IMR-90 (cell line): ENCODE results near the gene EPHA2. TPM values are rescaled to one million over a fixed set of nuclear protein-coding genes. Genes with fewer than 3 reads are reported as not detected.

Source experiments
- ATAC-seq: fragments of 200-7000 bp; cut with Tn5 transposase; 2 replicates; pipeline ENCODE4 v1.9.1; 2020; ENCODE audit warnings: low read depth, mild to moderate bottlenecking, moderate library complexity
- BruUV-seq: library from RNA; stranded (reverse); fragments of 400-500 nt; replicated peaks from 2 replicates; lab custom pipeline; 2021; lab: Mats Ljungman, UMichigan
- CTCF ChIA-PET: fragments of 300-600 bp; formaldehyde crosslinking; extraction: SDS; loops from one replicate; lab custom pipeline; 2021; ENCODE audit warnings: antibody characterized with exemption; lab: Yijun Ruan, JAX
- POLR2A ChIA-PET: fragments of 300-600 bp; sonication (Branson Sonifier 250); formaldehyde crosslinking; loops from one replicate; lab custom pipeline; 2022; ENCODE audit warnings: antibody characterized with exemption; ENCODE audit not compliant: unreplicated experiment; lab: Charles Lee
- DNase-seq: peaks from one replicate; pipeline ENCODE4 v3.0.0; 2013
- H2AFZ ChIP-seq: replicated peaks from 2 replicates; pipeline ENCODE3; 2013; ENCODE audit warnings: low read length, mild to moderate bottlenecking; ENCODE audit not compliant: poor library complexity
- H2AK5ac ChIP-seq: 2 replicates; pipeline ENCODE4 v1.6.1; 2013; ENCODE audit warnings: low read depth, low read length, inconsistent platforms
- H2AK9ac ChIP-seq: replicated peaks from 2 replicates; pipeline ENCODE3; 2013; ENCODE audit warnings: mild to moderate bottlenecking, low read depth, low read length, moderate library complexity; ENCODE audit not compliant: poor library complexity
- H2BK120ac ChIP-seq: 2 replicates; pipeline ENCODE4 v1.6.1; 2013; ENCODE audit warnings: low read depth, low read length, inconsistent platforms
- H2BK15ac ChIP-seq: 3 replicates; pipeline ENCODE4 v1.6.1; 2013; ENCODE audit warnings: low read depth, low read length, inconsistent platforms
- H2BK20ac ChIP-seq: 2 replicates; pipeline ENCODE4 v1.6.1; 2013; ENCODE audit warnings: low read depth, mild to moderate bottlenecking, inconsistent platforms, low read length, moderate library complexity
- H2BK5ac ChIP-seq: 2 replicates; pipeline ENCODE4 v1.6.1; 2013; ENCODE audit warnings: mild to moderate bottlenecking, low read depth, low read length, inconsistent platforms; ENCODE audit not compliant: poor library complexity, severe bottlenecking
- H3K14ac ChIP-seq: replicated peaks from 2 replicates; pipeline ENCODE4 v1.6.1; 2013; ENCODE audit warnings: low read depth, low read length, inconsistent platforms
- H3K18ac ChIP-seq: 2 replicates; pipeline ENCODE4 v1.6.1; 2013; ENCODE audit warnings: low read depth, low read length, control low read depth
- H3K23ac ChIP-seq: 2 replicates; pipeline ENCODE4 v1.6.1; 2013; ENCODE audit warnings: low read depth, low read length, inconsistent platforms
- H3K27ac ChIP-seq: 2 replicates; pipeline ENCODE4 v1.5.1; 2013; ENCODE audit warnings: mild to moderate bottlenecking, control low read depth, low read length; ENCODE audit not compliant: insufficient read depth
- H3K27me3 ChIP-seq: 2 replicates; pipeline ENCODE4 v1.6.1; 2013; ENCODE audit warnings: low read length; ENCODE audit not compliant: control insufficient read depth, insufficient read depth
- H3K36me3 ChIP-seq: 2 replicates; pipeline ENCODE4 v1.6.1; 2013; ENCODE audit warnings: low read length, mixed read lengths; ENCODE audit not compliant: control insufficient read depth, insufficient read depth
- H3K4ac ChIP-seq: 2 replicates; pipeline ENCODE4 v1.6.1; 2013; ENCODE audit warnings: low read depth, low read length, inconsistent platforms
- H3K4me1 ChIP-seq: 2 replicates; pipeline ENCODE4 v1.6.1; 2013; ENCODE audit warnings: low read length, mixed read lengths; ENCODE audit not compliant: control insufficient read depth, insufficient read depth
- H3K4me2 ChIP-seq: 2 replicates; pipeline ENCODE4 v1.6.1; 2013; ENCODE audit warnings: low read depth, mild to moderate bottlenecking, control low read depth, low read length, moderate library complexity
- H3K4me3 ChIP-seq: 2 replicates; pipeline ENCODE4 v1.5.1; 2013; ENCODE audit warnings: low read depth, mild to moderate bottlenecking, control low read depth, low read length, moderate library complexity; ENCODE audit not compliant: insufficient read depth
- H3K56ac ChIP-seq: 2 replicates; pipeline ENCODE4 v1.6.1; 2013; ENCODE audit warnings: low read length, inconsistent platforms; ENCODE audit not compliant: insufficient read depth; ENCODE audit errors: extremely low read depth
- H3K79me1 ChIP-seq, 2 experiments: 2 replicates each; pipeline ENCODE4 v1.6.1; 2013; ENCODE audit warnings: low read length in 2 of 2, inconsistent platforms in 1 of 2, low read depth in 1 of 2
- H3K9ac ChIP-seq: 2 replicates; pipeline ENCODE4 v1.6.1; 2013; ENCODE audit warnings: low read depth, low read length, control low read depth
- H3K9me1 ChIP-seq: 2 replicates; pipeline ENCODE4 v1.6.1; 2013; ENCODE audit warnings: low read length, inconsistent platforms; ENCODE audit not compliant: insufficient read depth
- H3K9me3 ChIP-seq: 2 replicates; pipeline ENCODE4 v1.6.1; 2013; ENCODE audit warnings: low read length; ENCODE audit not compliant: control insufficient read depth, insufficient read depth
- H4K20me1 ChIP-seq: 2 replicates; pipeline ENCODE4 v1.6.1; 2013; ENCODE audit warnings: low read length, inconsistent platforms; ENCODE audit not compliant: insufficient read depth
- H4K5ac ChIP-seq: 2 replicates; pipeline ENCODE4 v1.6.1; 2013; ENCODE audit warnings: mild to moderate bottlenecking, low read depth, low read length, control low read depth
- H4K8ac ChIP-seq, 2 experiments: 2 replicates each; pipeline ENCODE4 v1.6.1; 2013; ENCODE audit warnings: low read depth in 2 of 2, low read length in 2 of 2, control low read depth in 1 of 2, inconsistent platforms in 1 of 2
- H4K91ac ChIP-seq: 2 replicates; pipeline ENCODE4 v1.6.1; 2013; ENCODE audit warnings: low read depth, low read length, inconsistent platforms; ENCODE audit not compliant: insufficient read depth
- BHLHE40 ChIP-seq: fragments of 150-350 bp; IDR thresholded peaks from 2 replicates; pipeline ENCODE4 v1.6.1; 2016; ENCODE audit warnings: mild to moderate bottlenecking, low read depth, low read length
- CEBPB ChIP-seq: IDR thresholded peaks from 2 replicates; pipeline ENCODE4 v1.6.1; 2012; ENCODE audit warnings: low read depth, low read length, improper control_type of control experiment
- CHD1 ChIP-seq: IDR thresholded peaks from 2 replicates; pipeline ENCODE4 v1.6.1; 2012; ENCODE audit warnings: low read depth, low read length, improper control_type of control experiment
- FOS ChIP-seq: fragments of 150-350 bp; IDR thresholded peaks from 2 replicates; pipeline ENCODE4 v1.6.1; 2016; ENCODE audit warnings: low read depth, low read length
- MAFK ChIP-seq: IDR thresholded peaks from 2 replicates; pipeline ENCODE4 v1.6.1; 2012; ENCODE audit warnings: low read depth, low read length, improper control_type of control experiment
- MAZ ChIP-seq: IDR thresholded peaks from 2 replicates; pipeline ENCODE4 v1.6.1; 2012; ENCODE audit warnings: low read depth, mild to moderate bottlenecking, low read length, improper control_type of control experiment, moderate library complexity, borderline replicate concordance
- MXI1 ChIP-seq: IDR thresholded peaks from 2 replicates; pipeline ENCODE4 v1.6.1; 2012; ENCODE audit warnings: low read depth, mild to moderate bottlenecking, low read length, moderate library complexity, borderline replicate concordance
- NFE2L2 ChIP-seq: fragments of 150-350 bp; IDR thresholded peaks from 2 replicates; pipeline ENCODE4 v1.6.1; 2016; ENCODE audit warnings: low read depth, mild to moderate bottlenecking, low read length
- POLR2A ChIP-seq: IDR thresholded peaks from 2 replicates; pipeline ENCODE4 v1.6.1; 2012; ENCODE audit warnings: mild to moderate bottlenecking, low read depth, low read length
- RAD21 ChIP-seq: IDR thresholded peaks from 2 replicates; pipeline ENCODE4 v1.6.1; 2012; ENCODE audit warnings: low read length, improper control_type of control experiment
- RCOR1 ChIP-seq: IDR thresholded peaks from 2 replicates; pipeline ENCODE4 v1.6.1; 2012; ENCODE audit warnings: mild to moderate bottlenecking, low read length, improper control_type of control experiment; ENCODE audit not compliant: insufficient replicate concordance
- RFX5 ChIP-seq: IDR thresholded peaks from 2 replicates; pipeline ENCODE4 v1.8.0; 2012; ENCODE audit warnings: low read depth, mild to moderate bottlenecking, low read length, moderate library complexity
- SMC3 ChIP-seq: fragments of 150-350 bp; IDR thresholded peaks from 2 replicates; pipeline ENCODE4 v1.6.1; 2016; ENCODE audit warnings: low read depth, mild to moderate bottlenecking, antibody characterized with exemption, low read length, moderate library complexity
- WGBS, 2 experiments: methylation state at CpG; one replicate each; pipeline versions ENCODE4 v1.1.5 to v1.1.7; 2013; ENCODE audit warnings: missing lambda C conversion rate in 2 of 2; ENCODE audit not compliant: insufficient read length in 1 of 2; ENCODE audit errors: extremely low coverage in 2 of 2; 5-methylcytosine and 5-hydroxymethylcytosine counted together
- dilution Hi-C: fragments of 300-500 bp; cut with HindIII; formaldehyde crosslinking; loops from one replicate; pipeline ENCODE4 v1.14.3; 2018; ENCODE audit warnings: low sequenced_read_pairs; ENCODE audit not compliant: unreplicated experiment
- in situ Hi-C: fragments of 300-500 bp; cut with MboI; formaldehyde crosslinking; loops from 3 replicates; pipeline ENCODE4 v1.14.3; 2019; ENCODE audit warnings: low sequenced_read_pairs, inconsistent platforms, mixed read lengths
- intact Hi-C: fragments of 100-400 bp; cut with micrococcal nuclease; formaldehyde crosslinking; loops from 2 replicates; pipeline ENCODE4 v1.10.0; 2022
- polyA plus RNA-seq, 3 experiments: library from polyadenylated mRNA; depleted of rRNA; stranded (reverse); fragments of >200 nt; gene quantifications; 2 replicates each; pipeline ENCODE4 v1.2.3, GENCODE V29; 2012; ENCODE audit warnings: low replicate concordance in 1 of 3
- total RNA-seq: library from RNA; depleted of rRNA; stranded (reverse); fragments of >200 nt; gene quantifications from 2 replicates; pipeline ENCODE4 v1.2.3, GENCODE V29; 2012
- TF ChIP-seq, protein P1 (sequence below): conservative IDR thresholded peaks from 2 replicates; pipeline ENCODE4 v1.5.1; 2012; ENCODE audit warnings: mild to moderate bottlenecking, low read depth, low read length, improper control_type of control experiment
- TF ChIP-seq, protein P2 (sequence below): fragments of 150-350 bp; IDR thresholded peaks from 2 replicates; pipeline ENCODE4 v1.6.1; 2016; ENCODE audit warnings: low read depth, mild to moderate bottlenecking, low read length, moderate library complexity, borderline replicate concordance
- TF ChIP-seq, protein P3 (sequence below): fragments of 150-350 bp; IDR thresholded peaks from 2 replicates; pipeline ENCODE4 v1.6.1; 2017; ENCODE audit warnings: mild to moderate bottlenecking, antibody characterized with exemption, low read length, low read depth

Gene EPHA2
- total and polyA plus RNA-seq, 2 of the 4 experiments (the other 2 are of a cell fraction), result 24.0 to 72.6 TPM

DNA sequence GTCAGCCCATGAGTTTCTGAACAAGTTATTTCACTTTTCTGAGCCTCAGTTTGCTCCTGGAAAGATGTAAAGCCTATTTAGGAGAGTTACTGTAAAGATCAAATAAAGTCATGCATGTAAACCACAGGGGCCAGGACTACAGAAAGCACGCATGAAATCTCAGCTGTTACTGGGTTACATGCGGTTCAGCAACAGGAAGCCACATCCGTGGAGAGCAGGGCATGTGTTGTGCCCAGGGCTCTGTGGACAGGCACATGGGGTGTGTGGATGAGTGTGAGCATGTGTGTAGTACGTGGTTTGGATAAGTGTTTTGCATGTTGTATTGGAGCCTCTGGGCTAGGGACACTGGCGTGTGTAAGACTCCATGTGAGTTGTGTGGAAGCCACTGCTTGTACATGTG lies 2.2 kb upstream of the EPHA2 start:
- intact Hi-C loops, result no loop called here
- peak overlapping the region; percentile 13 for H2AFZ ChIP-seq
- no peak overlapping the region for H2AK9ac ChIP-seq
- no peak overlapping the region for H2BK5ac ChIP-seq
- H2BK120ac ChIP-seq, result no peak overlapping the region
- no TSS peak for BruUV-seq
- dilution Hi-C loops, result no loop called here
- H3K9ac ChIP-seq, result no peak overlapping the region
- H4K8ac ChIP-seq, result no peak overlapping the region; a peak in 1 of 4 replicates
- ATAC-seq, result no peak
- peak overlapping the region; percentile 39; the same call in 1 of the 2 replicates for H2AK5ac ChIP-seq
- no peak overlapping the region for H3K4me2 ChIP-seq
- H4K91ac ChIP-seq, result no peak overlapping the region
- peaks cover 16% of the 10 kb centered on the region for H3K4me1 ChIP-seq
- H3K18ac ChIP-seq, result no peak overlapping the region
- H3K9me3 ChIP-seq, result no peaks in the 10 kb centered on the region
- POLR2A ChIA-PET, result no interaction called here
- peak overlapping the region; percentile 65; the same call in 1 of the 2 replicates for H3K23ac ChIP-seq
- no peak overlapping the region for H4K5ac ChIP-seq
- no peak for TF ChIP-seq RAD21
- TF ChIP-seq MAZ, result no peak
- no peak for TF ChIP-seq NFE2L2
- no peak for TF ChIP-seq SMC3
- TF ChIP-seq, protein P1, sequence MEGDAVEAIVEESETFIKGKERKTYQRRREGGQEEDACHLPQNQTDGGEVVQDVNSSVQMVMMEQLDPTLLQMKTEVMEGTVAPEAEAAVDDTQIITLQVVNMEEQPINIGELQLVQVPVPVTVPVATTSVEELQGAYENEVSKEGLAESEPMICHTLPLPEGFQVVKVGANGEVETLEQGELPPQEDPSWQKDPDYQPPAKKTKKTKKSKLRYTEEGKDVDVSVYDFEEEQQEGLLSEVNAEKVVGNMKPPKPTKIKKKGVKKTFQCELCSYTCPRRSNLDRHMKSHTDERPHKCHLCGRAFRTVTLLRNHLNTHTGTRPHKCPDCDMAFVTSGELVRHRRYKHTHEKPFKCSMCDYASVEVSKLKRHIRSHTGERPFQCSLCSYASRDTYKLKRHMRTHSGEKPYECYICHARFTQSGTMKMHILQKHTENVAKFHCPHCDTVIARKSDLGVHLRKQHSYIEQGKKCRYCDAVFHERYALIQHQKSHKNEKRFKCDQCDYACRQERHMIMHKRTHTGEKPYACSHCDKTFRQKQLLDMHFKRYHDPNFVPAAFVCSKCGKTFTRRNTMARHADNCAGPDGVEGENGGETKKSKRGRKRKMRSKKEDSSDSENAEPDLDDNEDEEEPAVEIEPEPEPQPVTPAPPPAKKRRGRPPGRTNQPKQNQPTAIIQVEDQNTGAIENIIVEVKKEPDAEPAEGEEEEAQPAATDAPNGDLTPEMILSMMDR, result no peak
- TF ChIP-seq RCOR1, result no peak
- no peak for TF ChIP-seq BHLHE40
- TF ChIP-seq, protein P2, sequence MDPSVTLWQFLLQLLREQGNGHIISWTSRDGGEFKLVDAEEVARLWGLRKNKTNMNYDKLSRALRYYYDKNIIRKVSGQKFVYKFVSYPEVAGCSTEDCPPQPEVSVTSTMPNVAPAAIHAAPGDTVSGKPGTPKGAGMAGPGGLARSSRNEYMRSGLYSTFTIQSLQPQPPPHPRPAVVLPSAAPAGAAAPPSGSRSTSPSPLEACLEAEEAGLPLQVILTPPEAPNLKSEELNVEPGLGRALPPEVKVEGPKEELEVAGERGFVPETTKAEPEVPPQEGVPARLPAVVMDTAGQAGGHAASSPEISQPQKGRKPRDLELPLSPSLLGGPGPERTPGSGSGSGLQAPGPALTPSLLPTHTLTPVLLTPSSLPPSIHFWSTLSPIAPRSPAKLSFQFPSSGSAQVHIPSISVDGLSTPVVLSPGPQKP, result no peak
- TF ChIP-seq MXI1, result no peak
- TF ChIP-seq, protein P3, sequence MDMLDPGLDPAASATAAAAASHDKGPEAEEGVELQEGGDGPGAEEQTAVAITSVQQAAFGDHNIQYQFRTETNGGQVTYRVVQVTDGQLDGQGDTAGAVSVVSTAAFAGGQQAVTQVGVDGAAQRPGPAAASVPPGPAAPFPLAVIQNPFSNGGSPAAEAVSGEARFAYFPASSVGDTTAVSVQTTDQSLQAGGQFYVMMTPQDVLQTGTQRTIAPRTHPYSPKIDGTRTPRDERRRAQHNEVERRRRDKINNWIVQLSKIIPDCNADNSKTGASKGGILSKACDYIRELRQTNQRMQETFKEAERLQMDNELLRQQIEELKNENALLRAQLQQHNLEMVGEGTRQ, result no peak
- no peak for TF ChIP-seq RFX5
- TF ChIP-seq POLR2A, result no peak
- TF ChIP-seq FOS, result no peak
- no peak for TF ChIP-seq CEBPB
- TF ChIP-seq MAFK, result no peak
- no peak for TF ChIP-seq CHD1
- H3K56ac ChIP-seq, result no peak overlapping the region
- H3K36me3 ChIP-seq, result no peaks in the 10 kb centered on the region
- peaks cover 3% of the 10 kb centered on the region; the same call in 1 of the 2 replicates for H4K20me1 ChIP-seq
- no peak overlapping the region for H3K14ac ChIP-seq
- H3K9me1 ChIP-seq, result peaks cover 16% of the 10 kb centered on the region
- no peak for DNase-seq
- H3K4me3 ChIP-seq, result no peak overlapping the region
- no peaks in the 10 kb centered on the region for H3K27me3 ChIP-seq
- peaks cover 4 to 32% of the 10 kb centered on the region in 2 experiments; a peak in 3 of 4 replicates for H3K79me1 ChIP-seq
- 95% methylated on average over 3 of the region's 5 CpGs; no CpG with 5 or more reads in 1 of the 2 experiments for WGBS, 2 experiments
- 0 out of 3 replicates have a peak overlapping the region, but pooled peaks have one; percentile 28 for H2BK15ac ChIP-seq
- peak overlapping the region; percentile 8; the same call in 1 of the 2 replicates for H3K4ac ChIP-seq
- H3K27ac ChIP-seq, result no peak overlapping the region
- in situ Hi-C loops, result no loop called here
- CTCF ChIA-PET, result interaction anchor here (0.6 kb wide), 1 partner anchor 339 kb away, joined by 4 read pairs; no protein-coding TSS in a partner anchor
- no peak overlapping the region for H2BK20ac ChIP-seq
